PFSK-1 (cell line): ENCODE measurements around the gene RBM14. TPM values are rescaled to one million over a fixed set of nuclear protein-coding genes. Genes with fewer than 3 reads are reported as not detected.
A peak's percentile ranks its signal among the peaks of the same experiment; 100 is the strongest.

Source experiments
- FOXP2 ChIP-seq: optimal IDR thresholded peaks from 2 replicates; pipeline ENCODE3; 2011; ENCODE audit warnings: borderline replicate concordance, control low read depth, inconsistent platforms; ENCODE audit not compliant: insufficient read depth; ENCODE audit errors: extremely low read length, extremely low read depth
- POLR2AphosphoS5 ChIP-seq: IDR thresholded peaks from 2 replicates; pipeline ENCODE4 v1.6.1; 2012; ENCODE audit warnings: low read depth, mild to moderate bottlenecking, control low read depth, low read length, moderate library complexity
- SIN3A ChIP-seq: IDR thresholded peaks from 2 replicates; pipeline ENCODE4 v1.6.1; 2012; ENCODE audit warnings: mild to moderate bottlenecking, low read length, moderate library complexity, borderline replicate concordance; ENCODE audit not compliant: insufficient read depth
- TAF1 ChIP-seq: IDR thresholded peaks from 2 replicates; pipeline ENCODE4 v1.6.1; 2012; ENCODE audit warnings: low read length, control low read depth, borderline replicate concordance; ENCODE audit not compliant: insufficient read depth
- polyA plus RNA-seq: library from polyadenylated mRNA; unstranded; fragments of >200 nt; gene quantifications from one replicate; pipeline ENCODE4 v1.2.1, GENCODE V29; 2012; ENCODE audit warnings: low read depth, missing spikeins; ENCODE audit not compliant: insufficient read length
- TF ChIP-seq, protein P1 (sequence below), 2 experiments: IDR thresholded peaks; 2 replicates each; pipeline versions ENCODE4 v1.6.1 to v1.8.0; 2011 to 2012; ENCODE audit warnings: low read depth in 2 of 2, low read length in 2 of 2, control low read depth in 1 of 2, inconsistent platforms in 1 of 2, mild to moderate bottlenecking in 1 of 2, moderate library complexity in 1 of 2; ENCODE audit not compliant: insufficient read depth in 1 of 2

Gene RBM14, protein sequence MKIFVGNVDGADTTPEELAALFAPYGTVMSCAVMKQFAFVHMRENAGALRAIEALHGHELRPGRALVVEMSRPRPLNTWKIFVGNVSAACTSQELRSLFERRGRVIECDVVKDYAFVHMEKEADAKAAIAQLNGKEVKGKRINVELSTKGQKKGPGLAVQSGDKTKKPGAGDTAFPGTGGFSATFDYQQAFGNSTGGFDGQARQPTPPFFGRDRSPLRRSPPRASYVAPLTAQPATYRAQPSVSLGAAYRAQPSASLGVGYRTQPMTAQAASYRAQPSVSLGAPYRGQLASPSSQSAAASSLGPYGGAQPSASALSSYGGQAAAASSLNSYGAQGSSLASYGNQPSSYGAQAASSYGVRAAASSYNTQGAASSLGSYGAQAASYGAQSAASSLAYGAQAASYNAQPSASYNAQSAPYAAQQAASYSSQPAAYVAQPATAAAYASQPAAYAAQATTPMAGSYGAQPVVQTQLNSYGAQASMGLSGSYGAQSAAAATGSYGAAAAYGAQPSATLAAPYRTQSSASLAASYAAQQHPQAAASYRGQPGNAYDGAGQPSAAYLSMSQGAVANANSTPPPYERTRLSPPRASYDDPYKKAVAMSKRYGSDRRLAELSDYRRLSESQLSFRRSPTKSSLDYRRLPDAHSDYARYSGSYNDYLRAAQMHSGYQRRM
- polyA plus RNA-seq = 24.2 TPM

DNA sequence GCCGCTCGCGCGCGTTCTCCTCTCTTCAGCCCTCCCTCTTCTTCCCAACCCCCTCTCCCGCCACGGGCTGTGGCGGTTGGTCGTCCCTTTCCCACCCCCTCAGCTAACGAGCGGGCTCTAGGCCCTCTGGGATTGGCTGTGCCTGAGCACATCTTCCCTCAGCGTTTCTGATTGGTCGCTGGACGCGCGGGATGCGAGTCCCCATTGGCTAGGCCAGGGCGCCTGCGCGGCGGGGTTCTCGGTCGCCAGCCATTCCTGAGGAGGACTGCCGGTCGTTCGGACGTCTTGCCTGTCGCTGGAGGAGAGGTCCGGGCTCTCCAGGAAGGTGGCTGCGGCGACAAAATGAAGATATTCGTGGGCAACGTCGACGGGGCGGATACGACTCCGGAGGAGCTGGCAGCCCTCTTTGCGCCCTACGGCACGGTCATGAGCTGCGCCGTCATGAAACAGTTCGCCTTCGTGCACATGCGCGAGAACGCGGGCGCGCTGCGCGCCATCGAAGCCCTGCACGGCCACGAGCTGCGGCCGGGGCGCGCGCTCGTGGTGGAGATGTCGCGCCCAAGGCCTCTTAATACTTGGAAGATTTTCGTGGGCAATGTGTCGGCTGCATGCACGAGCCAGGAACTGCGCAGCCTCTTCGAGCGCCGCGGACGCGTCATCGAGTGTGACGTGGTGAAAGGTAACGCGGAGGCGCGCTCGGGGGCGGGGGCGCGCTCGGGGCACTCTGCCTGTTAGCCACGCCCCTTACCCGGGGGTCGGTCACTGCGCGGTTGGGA, at the start of gene RBM14:
Gene RBM14, plus strand, starts transcription at position 252 of the 776 bp plus-strand sequence. Its CDS starts 91 bp downstream, at position 343.
- TF ChIP-seq POLR2AphosphoS5 (peak; percentile 99), FOXP2 (peak; percentile 16), SIN3A (0 out of 2 replicates have a peak, but pooled peaks have one; percentile 9), TAF1 (peak; percentile 98)
- TF ChIP-seq, protein P1, sequence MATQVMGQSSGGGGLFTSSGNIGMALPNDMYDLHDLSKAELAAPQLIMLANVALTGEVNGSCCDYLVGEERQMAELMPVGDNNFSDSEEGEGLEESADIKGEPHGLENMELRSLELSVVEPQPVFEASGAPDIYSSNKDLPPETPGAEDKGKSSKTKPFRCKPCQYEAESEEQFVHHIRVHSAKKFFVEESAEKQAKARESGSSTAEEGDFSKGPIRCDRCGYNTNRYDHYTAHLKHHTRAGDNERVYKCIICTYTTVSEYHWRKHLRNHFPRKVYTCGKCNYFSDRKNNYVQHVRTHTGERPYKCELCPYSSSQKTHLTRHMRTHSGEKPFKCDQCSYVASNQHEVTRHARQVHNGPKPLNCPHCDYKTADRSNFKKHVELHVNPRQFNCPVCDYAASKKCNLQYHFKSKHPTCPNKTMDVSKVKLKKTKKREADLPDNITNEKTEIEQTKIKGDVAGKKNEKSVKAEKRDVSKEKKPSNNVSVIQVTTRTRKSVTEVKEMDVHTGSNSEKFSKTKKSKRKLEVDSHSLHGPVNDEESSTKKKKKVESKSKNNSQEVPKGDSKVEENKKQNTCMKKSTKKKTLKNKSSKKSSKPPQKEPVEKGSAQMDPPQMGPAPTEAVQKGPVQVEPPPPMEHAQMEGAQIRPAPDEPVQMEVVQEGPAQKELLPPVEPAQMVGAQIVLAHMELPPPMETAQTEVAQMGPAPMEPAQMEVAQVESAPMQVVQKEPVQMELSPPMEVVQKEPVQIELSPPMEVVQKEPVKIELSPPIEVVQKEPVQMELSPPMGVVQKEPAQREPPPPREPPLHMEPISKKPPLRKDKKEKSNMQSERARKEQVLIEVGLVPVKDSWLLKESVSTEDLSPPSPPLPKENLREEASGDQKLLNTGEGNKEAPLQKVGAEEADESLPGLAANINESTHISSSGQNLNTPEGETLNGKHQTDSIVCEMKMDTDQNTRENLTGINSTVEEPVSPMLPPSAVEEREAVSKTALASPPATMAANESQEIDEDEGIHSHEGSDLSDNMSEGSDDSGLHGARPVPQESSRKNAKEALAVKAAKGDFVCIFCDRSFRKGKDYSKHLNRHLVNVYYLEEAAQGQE (IDR thresholded peaks at IDR 0.05; ENCODE audit: insufficient read depth in 1 of 2, low read depth in 2 of 2, low read length in 2 of 2) = peak; percentile 39 to 43; a peak in 2 of 4 replicates

DNA sequence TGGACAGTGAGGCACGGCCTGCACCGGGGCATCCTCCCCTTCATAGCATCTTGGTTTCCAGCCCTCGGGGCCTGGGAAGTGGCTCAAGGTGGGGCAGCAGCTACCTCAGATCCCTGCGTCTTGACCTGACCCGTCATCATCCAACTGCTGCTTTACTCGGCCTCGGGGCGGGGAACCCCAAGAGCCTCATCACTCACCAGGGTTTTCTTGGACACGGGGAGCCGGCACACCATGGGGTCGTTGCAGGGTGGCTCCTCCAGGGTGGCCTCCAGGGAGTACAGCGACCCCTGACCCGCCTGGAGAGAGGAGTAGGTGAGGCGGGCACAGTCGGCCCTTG, 48.7 kb upstream of the RBM14 start:
- TF ChIP-seq, protein P1 (IDR thresholded peaks at IDR 0.05; ENCODE audit: insufficient read depth in 1 of 2, low read depth in 2 of 2, low read length in 2 of 2) = no peak
- no peak for TF ChIP-seq SIN3A
- no peak for TF ChIP-seq FOXP2
- TF ChIP-seq TAF1 = no peak
- no peak for TF ChIP-seq POLR2AphosphoS5

DNA sequence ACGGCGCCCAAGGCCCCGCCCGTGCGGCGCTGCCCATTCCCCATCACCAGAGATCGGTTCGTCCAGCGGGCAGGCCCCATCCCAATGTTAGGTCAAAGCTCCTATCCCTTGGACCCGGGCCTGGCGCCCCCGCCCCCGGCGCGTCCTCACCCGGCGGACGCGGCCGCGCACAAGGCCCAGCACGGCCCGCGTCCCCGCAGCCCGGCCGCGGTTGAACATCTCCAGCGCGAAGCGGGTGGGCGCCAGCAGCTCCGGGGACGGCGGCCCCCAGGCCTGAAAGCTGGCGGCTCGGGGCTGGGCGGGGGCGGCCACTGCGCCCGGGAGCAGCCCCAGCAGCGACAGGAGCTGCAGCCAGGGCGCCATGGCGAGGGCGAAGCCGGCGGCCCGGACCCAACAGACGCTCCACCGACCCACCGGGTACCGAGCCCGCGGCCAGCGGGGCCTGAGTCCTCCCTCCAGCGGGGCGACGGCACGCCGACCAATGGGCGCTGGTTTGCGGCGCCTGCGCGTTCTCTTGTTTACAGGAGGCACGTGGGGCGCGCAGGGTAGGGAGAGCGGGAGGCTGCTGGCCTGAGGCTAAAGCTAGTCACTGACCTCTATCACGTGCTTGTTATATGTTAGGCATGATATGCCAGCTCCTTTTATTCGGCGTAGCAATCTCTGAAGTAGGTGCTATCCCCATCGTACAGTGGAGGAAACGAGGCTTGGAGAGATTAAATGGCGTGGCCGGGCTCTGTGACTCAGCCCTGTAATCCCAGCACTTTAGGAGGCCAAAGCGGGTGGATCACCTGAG, 48.1 kb upstream of the RBM14 start, which contains the start of gene CTSF:
Gene CTSF, minus strand, starts transcription at position 483 of the 793 bp plus-strand sequence. Its CDS starts 120 bp downstream, at position 363.
- no peak for TF ChIP-seq FOXP2
- TF ChIP-seq POLR2AphosphoS5 = no peak
- no peak for TF ChIP-seq SIN3A
- TF ChIP-seq TAF1 = no peak
- TF ChIP-seq, protein P1 (IDR thresholded peaks at IDR 0.05; ENCODE audit: insufficient read depth in 1 of 2, low read depth in 2 of 2, low read length in 2 of 2) = no peak

DNA sequence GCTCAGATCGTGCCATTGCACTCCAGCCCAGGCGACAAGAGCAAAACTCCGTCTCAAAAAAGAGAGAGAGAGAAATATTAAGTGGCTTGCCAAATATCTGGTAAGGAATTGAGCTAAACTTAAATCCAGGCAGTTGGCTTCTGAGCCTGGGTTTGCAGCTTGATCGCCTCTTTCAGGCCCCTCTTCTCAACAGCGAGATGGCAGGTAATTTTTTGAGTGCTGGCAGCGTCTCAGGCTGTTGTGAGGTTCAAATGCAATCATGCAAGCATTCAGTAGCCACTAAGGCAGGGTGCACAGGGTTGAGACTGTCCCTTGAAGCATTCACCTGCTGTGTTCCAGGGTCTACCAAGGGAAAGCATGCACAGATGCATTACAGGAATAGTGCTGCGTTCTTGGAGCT, 47.4 kb upstream of the RBM14 start:
- TF ChIP-seq, protein P1 (IDR thresholded peaks at IDR 0.05; ENCODE audit: insufficient read depth in 1 of 2, low read depth in 2 of 2, low read length in 2 of 2) = no peak
- TF ChIP-seq FOXP2 (no peak), TAF1 (no peak), SIN3A (no peak), POLR2AphosphoS5 (no peak)
